Purkinje cell (primary cell): ENCODE data around the gene TOGARAM2. TPM values are rescaled to one million over a fixed set of nuclear protein-coding genes. Genes with fewer than 3 reads are reported as not detected.

Source experiments
- polyA plus RNA-seq: library from polyadenylated mRNA; unstranded; fragments of >200 nt; fragmentation: Nextera tagmentation; gene quantifications from 2 replicates; pipeline ENCODE4 v1.2.1, GENCODE V29; 2014

Gene TOGARAM2
- 2.6 and 2.9 TPM in 2 replicates for polyA plus RNA-seq

GRCh38 chr2:28981016-28981441, at the start of gene TOGARAM2:
TOGARAM2 (plus strand) TSS chr2:28981298; CDS start chr2:28994835, 13,537 bp downstream.

DNA sequence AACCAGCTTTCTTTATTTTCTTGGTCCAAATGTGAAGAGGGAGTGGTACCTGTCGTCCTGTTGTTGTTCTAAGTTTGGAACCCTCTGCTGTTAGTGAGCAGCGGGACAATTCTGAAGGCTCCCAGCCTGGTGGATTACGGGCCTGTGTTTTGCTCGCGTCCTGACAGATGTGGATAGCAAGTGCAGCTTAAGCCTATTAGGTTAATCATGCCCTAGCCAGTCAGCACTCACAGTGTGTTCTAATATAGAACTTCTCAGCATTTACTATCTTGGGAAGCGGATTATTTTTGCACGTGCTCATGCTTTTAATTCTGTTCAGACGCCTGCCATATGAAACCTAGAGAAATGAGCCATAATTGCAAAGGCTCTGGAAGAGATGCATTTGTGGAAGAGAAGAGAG, 93.3 kb downstream of the TOGARAM2 start, which contains the start of gene PCARE:
TSS of gene PCARE (minus strand) at position 113 of the 400 bp plus-strand sequence. CDS start 262 bp downstream, outside the sequence.

Other genes starting within 250 kb of the TOGARAM2 start
- 325 and 435 TPM in 2 replicates for gene PPP1CB, start 229.5 kb upstream of the TOGARAM2 start, polyA plus RNA-seq
- 2.3 and 3.0 TPM in 2 replicates for gene SPDYA, start 170.5 kb upstream of the TOGARAM2 start, polyA plus RNA-seq
- 24.3 and 33.8 TPM in 2 replicates for gene TRMT61B, start 111.0 kb upstream of the TOGARAM2 start, polyA plus RNA-seq
- gene WDR43, start 86.6 kb upstream of the TOGARAM2 start, polyA plus RNA-seq = 20.2 and 25.7 TPM in 2 replicates
- 0.22 TPM in 1 of 2 replicates, not detected in the other for gene PCARE, start 93.2 kb downstream of the TOGARAM2 start, polyA plus RNA-seq
- 30.5 and 34.1 TPM in 2 replicates for gene CLIP4, start 134.1 kb downstream of the TOGARAM2 start, polyA plus RNA-seq